Thoracic aorta (tissue), 2 donors: ENCODE measurements around the gene OLA1. TPM values are rescaled to one million over a fixed set of nuclear protein-coding genes. Genes with fewer than 3 reads are reported as not detected.

Experiments
- ATAC-seq: fragments of 150-250 bp; one replicate; pipeline ENCODE4 v1.8.0; 2017; ENCODE audit warnings: low read depth; ENCODE audit not compliant: insufficient number of reproducible peaks, low FRiP score
- DNase-seq: peaks from one replicate; pipeline ENCODE4 v3.0.0-alpha.2; 2020; ENCODE audit warnings: low spot score
- H3K27ac ChIP-seq, 2 donors: fragments of 200-600 bp; sonication (generic); 1 replicate in 1 of 2; 2 replicates in 1 of 2; pipeline ENCODE4 v1.5.1; 2016; ENCODE audit warnings: mild to moderate bottlenecking in 2 of 2, moderate library complexity in 2 of 2
- H3K27me3 ChIP-seq: fragments of 200-600 bp; sonication (generic); replicated peaks from 2 replicates; pipeline ENCODE4 v1.6.0; 2016; ENCODE audit warnings: mild to moderate bottlenecking; ENCODE audit not compliant: insufficient read depth
- H3K36me3 ChIP-seq: fragments of 200-600 bp; sonication (generic); one replicate; pipeline ENCODE4 v1.5.1; 2016
- H3K4me1 ChIP-seq, 2 donors: fragments of 200-600 bp; sonication (generic); 1 replicate in 1 of 2; 2 replicates in 1 of 2; pipeline versions ENCODE4 v1.5.1 to v1.6.0; 2016; ENCODE audit warnings: low read depth in 2 of 2, mild to moderate bottlenecking in 1 of 2; ENCODE audit not compliant: control insufficient read depth in 1 of 2
- H3K4me3 ChIP-seq: fragments of 200-600 bp; sonication (generic); 2 replicates; pipeline ENCODE4 v1.5.1; 2016; ENCODE audit warnings: mild to moderate bottlenecking
- H3K9me3 ChIP-seq: fragments of 200-600 bp; sonication (generic); 2 replicates; pipeline ENCODE4 v1.5.1; 2016
- total RNA-seq, 2 donors: library from RNA; depleted of rRNA; stranded (reverse); fragments of >200 nt; gene quantifications; one replicate each; pipeline versions ENCODE4 v1.1.0 to v1.2.3, GENCODE V29; 2016
- TF ChIP-seq, protein P1 (sequence below): fragments of 200-600 bp; sonication (generic); IDR thresholded peaks from one replicate; pipeline ENCODE4 v1.5.1; 2019; ENCODE audit warnings: antibody characterized with exemption

Gene OLA1
- total RNA-seq, 2 donors from 2014 or later = 15.2 to 48.0 TPM

DNA sequence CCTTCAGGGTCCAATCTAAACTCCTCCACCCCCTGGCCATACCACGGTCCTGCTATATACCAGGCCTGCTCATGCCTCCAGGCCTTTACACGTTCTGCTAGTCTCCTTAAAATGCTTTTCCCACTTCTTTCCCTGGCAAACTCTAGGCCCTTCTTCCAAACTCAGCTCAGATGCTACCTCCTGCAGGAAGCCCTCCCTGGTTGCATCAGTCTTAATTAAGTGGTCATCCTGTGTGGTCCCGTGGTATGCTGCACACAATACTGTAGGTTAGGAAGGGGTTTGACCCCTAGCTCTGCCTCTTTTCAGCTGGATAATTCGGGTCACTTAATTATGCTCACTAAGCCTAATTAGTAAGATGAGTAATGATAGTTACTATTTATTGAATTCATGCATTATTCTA lies 197.3 kb downstream of the OLA1 start:
- TF ChIP-seq, protein P1, sequence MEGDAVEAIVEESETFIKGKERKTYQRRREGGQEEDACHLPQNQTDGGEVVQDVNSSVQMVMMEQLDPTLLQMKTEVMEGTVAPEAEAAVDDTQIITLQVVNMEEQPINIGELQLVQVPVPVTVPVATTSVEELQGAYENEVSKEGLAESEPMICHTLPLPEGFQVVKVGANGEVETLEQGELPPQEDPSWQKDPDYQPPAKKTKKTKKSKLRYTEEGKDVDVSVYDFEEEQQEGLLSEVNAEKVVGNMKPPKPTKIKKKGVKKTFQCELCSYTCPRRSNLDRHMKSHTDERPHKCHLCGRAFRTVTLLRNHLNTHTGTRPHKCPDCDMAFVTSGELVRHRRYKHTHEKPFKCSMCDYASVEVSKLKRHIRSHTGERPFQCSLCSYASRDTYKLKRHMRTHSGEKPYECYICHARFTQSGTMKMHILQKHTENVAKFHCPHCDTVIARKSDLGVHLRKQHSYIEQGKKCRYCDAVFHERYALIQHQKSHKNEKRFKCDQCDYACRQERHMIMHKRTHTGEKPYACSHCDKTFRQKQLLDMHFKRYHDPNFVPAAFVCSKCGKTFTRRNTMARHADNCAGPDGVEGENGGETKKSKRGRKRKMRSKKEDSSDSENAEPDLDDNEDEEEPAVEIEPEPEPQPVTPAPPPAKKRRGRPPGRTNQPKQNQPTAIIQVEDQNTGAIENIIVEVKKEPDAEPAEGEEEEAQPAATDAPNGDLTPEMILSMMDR = no peak
- H3K27me3 ChIP-seq = no peaks in the 10 kb centered on the region
- H3K27ac ChIP-seq = no peak overlapping the region

DNA sequence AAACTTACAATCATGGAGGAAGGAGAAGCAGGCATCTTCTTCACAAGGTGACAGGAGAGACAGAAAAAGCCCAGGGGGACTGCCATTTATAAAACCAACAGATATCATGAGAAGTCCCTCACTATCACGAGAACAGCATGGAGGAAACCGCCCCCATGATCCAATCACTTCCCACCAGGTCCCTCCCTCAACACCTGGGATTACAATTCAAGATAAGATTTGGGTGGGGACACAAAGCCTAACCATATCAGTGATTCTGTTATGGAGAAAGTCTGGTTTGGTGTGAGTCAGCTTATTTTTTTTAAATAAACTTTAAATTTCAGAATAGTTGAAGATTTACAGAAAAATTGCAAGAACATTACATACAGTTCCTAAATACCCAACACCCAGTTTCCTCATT lies 198.4 kb downstream of the OLA1 start:
- Histone ChIP-seq H3K36me3 (no peaks in the 10 kb centered on the region), H3K4me1 (no peaks in the 10 kb centered on the region), H3K9me3 (no peaks in the 10 kb centered on the region), H3K27me3 (no peaks in the 10 kb centered on the region), H3K27ac (no peak overlapping the region), H3K4me3 (no peak overlapping the region)
- TF ChIP-seq, protein P1 = no peak
- DNase-seq (no peak), ATAC-seq (no peak)

More for the DNA sequence above, 197.3 kb downstream of the OLA1 start:
- ATAC-seq (no peak), DNase-seq (no peak)
- Histone ChIP-seq H3K36me3 (no peaks in the 10 kb centered on the region), H3K4me1 (no peaks in the 10 kb centered on the region), H3K4me3 (no peak overlapping the region), H3K9me3 (no peaks in the 10 kb centered on the region)

DNA sequence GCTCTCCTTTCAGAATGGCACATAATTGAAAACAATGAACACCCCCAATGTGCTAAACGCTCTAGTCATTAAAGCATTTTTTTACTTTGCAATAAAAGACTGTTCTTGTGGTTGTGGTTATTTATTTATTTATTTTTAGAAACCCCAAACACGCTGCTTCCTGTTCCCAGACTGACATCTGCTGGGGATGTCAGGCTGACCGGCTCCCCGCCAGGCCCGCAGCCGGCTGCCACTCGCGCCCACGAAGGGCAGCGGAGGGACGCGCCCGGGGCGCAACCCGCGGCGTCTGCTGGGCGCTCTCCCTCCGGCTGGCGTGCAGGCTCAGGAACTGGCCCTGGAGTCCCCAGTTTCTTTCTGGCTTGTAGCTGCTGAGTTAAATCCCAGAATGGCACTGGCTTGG lies 200.1 kb downstream of the OLA1 start:
- Histone ChIP-seq H3K4me1 (no peaks in the 10 kb centered on the region), H3K4me3 (no peak overlapping the region), H3K27me3 (no peaks in the 10 kb centered on the region), H3K27ac (no peak overlapping the region), H3K36me3 (no peaks in the 10 kb centered on the region), H3K9me3 (no peaks in the 10 kb centered on the region)
- TF ChIP-seq, protein P1 = no peak
- DNase-seq = no peak
- no peak for ATAC-seq

DNA sequence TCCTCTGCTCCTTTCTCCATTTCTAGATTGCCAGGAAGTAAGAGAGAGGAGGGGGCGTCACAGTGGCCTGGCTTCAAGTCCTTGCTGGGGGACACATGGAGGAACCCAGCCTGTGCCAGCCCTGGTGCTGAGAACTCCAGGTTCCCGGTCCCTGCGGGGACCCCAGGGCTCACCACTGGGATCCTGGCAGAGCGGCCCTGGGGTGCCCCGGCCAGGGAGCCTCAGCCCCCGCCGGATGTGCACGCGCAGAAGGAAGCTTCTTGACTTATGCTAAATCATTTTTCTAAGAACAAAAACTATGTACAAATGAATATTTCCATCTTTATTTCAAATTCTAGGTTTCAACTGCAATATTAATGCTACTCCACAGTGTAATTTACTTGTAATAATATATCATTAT lies 200.6 kb downstream of the OLA1 start:
- TF ChIP-seq, protein P1 = no peak
- no peak for DNase-seq
- no peak overlapping the region for H3K4me3 ChIP-seq
- no peaks in the 10 kb centered on the region for H3K4me1 ChIP-seq
- no peaks in the 10 kb centered on the region for H3K9me3 ChIP-seq
- no peak overlapping the region for H3K27ac ChIP-seq
- H3K27me3 ChIP-seq = no peaks in the 10 kb centered on the region
- no peaks in the 10 kb centered on the region for H3K36me3 ChIP-seq
- no peak for ATAC-seq

DNA sequence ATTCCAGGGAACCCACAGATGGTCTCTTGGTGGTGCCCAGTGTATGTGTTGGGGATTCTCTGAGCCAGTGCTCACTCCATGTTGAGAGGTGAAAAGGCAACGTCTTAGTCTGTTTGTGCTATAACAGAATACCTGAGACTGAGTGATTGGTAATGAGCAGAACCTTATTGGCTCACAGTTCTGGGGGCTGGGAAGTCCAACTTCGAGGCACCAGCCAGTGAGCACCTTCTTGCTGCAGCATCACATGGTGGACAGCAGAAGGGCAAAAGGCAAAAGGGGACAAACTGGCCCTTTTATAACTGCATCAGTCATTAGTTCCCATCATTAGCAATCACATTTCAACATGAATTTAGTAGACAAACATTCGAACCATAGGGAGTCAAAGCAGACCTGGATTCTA lies 202.2 kb downstream of the OLA1 start:
- H3K27ac ChIP-seq = no peak overlapping the region
- TF ChIP-seq, protein P1 = no peak
- H3K36me3 ChIP-seq = no peaks in the 10 kb centered on the region
- no peaks in the 10 kb centered on the region for H3K9me3 ChIP-seq
- no peaks in the 10 kb centered on the region for H3K4me1 ChIP-seq
- DNase-seq = no peak
- no peaks in the 10 kb centered on the region for H3K27me3 ChIP-seq
- no peak overlapping the region for H3K4me3 ChIP-seq
- no peak for ATAC-seq
